GM18867 (cell line): ENCODE results near the gene DAW1.
"Not testable (repeated sequence)": the region's sequence is repeated elsewhere in the genome, so short reads cannot be mapped to it uniquely, and the experiment has no call there.

Source experiments
- ATAC-seq: cut with Tn5 transposase; IDR thresholded peaks from one replicate; pipeline ENCODE4 v1.9.1; 2021; ENCODE audit warnings: mild to moderate bottlenecking, moderate library complexity; ENCODE audit not compliant: unreplicated experiment

The DAW1 gene, protein sequence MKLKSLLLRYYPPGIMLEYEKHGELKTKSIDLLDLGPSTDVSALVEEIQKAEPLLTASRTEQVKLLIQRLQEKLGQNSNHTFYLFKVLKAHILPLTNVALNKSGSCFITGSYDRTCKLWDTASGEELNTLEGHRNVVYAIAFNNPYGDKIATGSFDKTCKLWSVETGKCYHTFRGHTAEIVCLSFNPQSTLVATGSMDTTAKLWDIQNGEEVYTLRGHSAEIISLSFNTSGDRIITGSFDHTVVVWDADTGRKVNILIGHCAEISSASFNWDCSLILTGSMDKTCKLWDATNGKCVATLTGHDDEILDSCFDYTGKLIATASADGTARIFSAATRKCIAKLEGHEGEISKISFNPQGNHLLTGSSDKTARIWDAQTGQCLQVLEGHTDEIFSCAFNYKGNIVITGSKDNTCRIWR

GRCh38 chr2:227871375-227871791, at the start of gene DAW1:
Gene DAW1 (plus strand): TSS chr2:227871631. CDS start chr2:227871690, 59 bp downstream.
- no peak for ATAC-seq

DNA sequence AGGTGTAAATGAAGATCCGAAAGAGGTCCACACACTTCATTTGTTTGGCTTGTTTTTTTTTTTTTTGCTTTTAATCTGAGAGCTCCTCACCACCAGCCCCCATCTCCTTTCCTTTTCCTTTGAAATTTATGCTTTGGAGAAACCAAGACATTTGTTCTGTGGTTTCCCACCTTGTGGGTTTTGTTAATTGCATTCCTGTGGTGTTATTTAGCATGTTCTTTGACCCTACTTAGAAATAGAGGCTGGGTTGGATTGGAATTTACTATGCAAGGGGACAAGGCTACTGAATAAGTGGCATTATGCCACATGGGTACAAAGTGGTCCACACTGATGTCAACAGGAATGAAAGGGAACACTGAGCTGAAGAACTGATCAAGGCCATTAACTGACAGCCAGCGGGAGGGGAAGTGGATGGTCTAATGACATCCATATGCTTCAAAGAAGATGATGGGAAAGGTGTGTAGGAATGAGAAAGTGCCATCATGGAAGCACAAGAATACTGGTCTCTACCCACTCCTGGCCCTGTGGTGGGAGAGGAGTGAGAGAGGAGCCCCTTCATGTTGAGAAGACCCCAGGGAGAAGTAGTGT, 48.9 kb upstream of the DAW1 start:
- ATAC-seq: no peak

DNA sequence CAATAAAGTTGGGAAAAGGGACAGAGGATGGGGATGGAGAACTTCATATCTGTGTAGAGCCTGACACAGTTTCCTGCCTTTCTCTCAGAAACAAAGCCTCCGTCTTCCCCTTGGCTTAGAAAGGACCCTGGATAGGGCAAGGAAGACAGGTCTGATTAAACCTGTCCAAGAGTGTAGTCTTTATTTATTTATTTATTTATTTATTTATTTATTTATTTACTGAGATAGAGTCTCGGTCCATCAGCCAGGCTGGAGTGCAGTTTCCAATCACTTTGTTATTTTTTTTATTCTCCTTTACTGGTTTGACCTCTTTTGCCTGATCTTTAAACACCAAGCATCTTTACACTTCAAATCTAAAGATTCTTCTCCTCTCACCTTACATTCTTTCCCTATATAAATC, 47.5 kb upstream of the DAW1 start:
- no peak for ATAC-seq

GRCh38 chr2:227824711-227825110, 46.7 kb upstream of the DAW1 start:
- ATAC-seq: no peak

GRCh38 chr2:227826019-227826521, 45.4 kb upstream of the DAW1 start:
- ATAC-seq: no peak

DNA sequence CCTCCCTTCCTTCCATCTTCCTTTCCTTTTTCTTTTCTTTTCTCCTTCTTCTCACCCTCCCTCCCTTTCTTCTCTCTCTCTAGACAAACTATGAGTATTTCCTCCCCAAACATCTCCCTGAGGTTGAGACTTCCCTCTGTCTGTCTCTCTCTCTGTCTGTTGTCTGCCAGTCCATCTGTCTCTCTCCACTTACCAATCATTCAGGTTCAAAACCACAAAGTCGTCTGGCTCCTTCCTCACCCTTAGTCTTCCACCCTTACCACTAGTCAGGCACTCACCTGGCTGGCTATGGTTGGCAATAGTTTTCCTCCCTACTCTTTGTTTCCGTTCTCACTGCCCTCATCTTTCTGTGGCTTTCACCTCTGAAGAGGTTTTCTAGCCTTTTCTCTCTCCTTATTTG, 44.9 kb upstream of the DAW1 start:
- no peak for ATAC-seq

GRCh38 chr2:227827143-227827542, 44.3 kb upstream of the DAW1 start:
- ATAC-seq: no peak

- no peak for ATAC-seq
Observed at GRCh38 chr2:227828477-227828912, 42.9 kb upstream of the DAW1 start.

DNA sequence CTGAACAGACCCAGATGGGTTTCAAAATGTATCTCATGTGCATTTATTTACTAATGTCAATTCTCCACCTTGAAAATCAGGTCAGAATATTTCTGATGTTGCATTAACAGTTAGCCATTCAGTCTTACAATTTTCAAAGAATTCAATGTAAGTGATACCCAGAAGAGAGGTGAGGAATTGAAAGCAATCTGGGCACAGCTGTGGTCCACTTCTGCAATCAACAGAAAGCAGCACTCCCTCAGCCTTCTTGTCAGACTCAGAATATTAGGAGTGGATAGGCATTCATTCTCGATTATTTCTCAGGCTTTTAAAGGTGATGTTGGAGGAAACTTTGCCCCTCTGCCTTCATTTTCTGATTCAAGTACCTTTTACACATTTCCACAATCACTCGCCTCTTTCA, 42.1 kb upstream of the DAW1 start:
- peak; percentile 67 for ATAC-seq

- no peak for ATAC-seq
Observed at GRCh38 chr2:227834423-227834822, 37.0 kb upstream of the DAW1 start.

- ATAC-seq: no peak
Observed at GRCh38 chr2:227834916-227835650, 36.3 kb upstream of the DAW1 start.

GRCh38 chr2:227839339-227840129, 31.9 kb upstream of the DAW1 start:
- ATAC-seq: not testable (repeated sequence)

- peak; percentile 71 for ATAC-seq
Observed at GRCh38 chr2:227846831-227847230, 24.6 kb upstream of the DAW1 start.

DNA sequence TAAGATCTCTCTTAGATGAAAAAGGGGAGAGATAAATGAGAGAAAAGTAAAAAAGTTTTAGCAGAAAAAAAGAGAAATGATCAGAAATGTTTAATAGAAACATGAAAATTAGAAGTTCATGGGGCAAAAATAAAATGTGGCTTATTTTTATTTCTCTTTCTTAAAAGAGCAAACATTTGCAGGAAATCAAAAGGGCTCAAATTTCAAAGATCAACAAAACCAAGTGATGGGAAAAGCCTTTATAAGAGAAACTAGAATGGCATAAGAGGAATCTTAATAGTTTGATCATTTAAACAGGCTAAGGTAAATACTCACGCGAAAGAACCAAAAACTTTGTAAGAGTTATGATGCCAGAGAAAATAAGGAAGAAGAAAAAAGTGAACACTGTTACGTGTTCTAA, 23.3 kb upstream of the DAW1 start:
- ATAC-seq: no peak

DNA sequence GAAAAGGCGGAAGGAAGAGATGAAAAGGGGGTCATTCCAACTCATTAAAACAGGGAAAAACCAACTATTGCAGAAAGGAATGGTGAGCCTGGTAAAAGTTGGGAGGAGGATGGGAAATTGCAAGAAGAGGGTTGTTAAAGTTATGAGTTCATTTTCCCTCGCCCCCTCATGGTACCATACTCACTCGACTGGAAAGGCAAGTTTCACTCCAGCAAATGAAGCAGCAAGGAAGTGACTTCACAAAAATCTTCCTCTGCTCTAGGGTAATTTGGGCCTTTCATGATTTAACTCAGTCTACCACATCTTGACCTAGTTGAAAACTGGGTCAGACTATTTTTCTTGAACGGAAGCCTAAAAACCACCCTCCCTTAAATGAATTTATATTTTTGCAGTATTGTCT, 22.8 kb upstream of the DAW1 start:
- ATAC-seq: peak; percentile 66

GRCh38 chr2:227849906-227850305, 21.5 kb upstream of the DAW1 start:
- ATAC-seq: no peak

GRCh38 chr2:227853204-227853629, 18.2 kb upstream of the DAW1 start:
- no peak for ATAC-seq

DNA sequence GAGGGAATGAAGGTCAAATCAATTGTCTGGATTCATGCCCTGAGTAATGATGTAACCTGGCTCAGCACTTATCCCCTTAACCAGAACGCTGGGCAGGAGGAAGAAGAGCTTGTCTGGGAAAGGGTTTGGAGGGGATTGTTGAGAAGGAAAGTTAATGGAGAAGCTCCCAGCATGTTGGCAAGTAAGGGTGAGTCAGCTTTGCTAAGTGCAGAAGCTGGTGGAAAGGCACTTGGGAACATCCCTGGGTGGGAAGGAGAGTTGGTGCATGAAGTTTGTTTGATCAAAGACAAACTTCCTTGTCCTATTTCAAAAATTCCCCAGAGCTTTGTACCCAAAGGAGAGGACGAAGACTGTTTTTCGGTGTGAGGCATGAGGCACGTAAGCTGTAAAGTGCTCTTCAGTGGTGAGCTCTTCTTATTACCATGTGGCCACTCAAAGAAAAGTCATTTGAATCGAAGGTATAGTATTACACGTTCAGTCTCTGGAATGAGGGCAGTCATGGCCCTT, 17.6 kb upstream of the DAW1 start:
- no peak for ATAC-seq

DNA sequence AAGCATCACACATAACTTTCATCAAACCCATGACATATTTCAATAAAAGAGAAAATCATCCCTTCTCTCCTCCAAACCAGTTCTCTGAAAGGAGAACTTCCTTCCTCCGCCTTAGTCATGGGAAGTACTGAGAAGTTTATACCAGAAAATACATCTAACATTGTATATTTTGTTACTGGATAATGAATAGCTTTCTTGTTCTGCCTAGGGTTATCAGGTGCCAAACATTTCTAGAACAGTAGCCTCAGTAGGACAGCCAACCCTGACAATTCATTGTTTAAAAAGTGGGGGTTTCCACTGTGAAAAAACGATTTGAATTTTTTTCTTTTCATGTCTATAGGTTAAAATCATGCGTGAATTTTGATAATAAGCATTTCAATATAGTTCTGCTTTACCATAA, 16.0 kb upstream of the DAW1 start:
- ATAC-seq: no peak

GRCh38 chr2:227856697-227857096, 14.7 kb upstream of the DAW1 start:
- ATAC-seq: no peak
